Panc1 (cell line): ENCODE results near the gene UNC13C. TPM values are rescaled to one million over a fixed set of nuclear protein-coding genes. Genes with fewer than 3 reads are reported as not detected.

Source experiments
- ATAC-seq: fragments of 200-7000 bp; cut with Tn5 transposase; 2 replicates; pipeline ENCODE4 v1.9.1; 2020; ENCODE audit warnings: mild to moderate bottlenecking, moderate library complexity
- BruUV-seq: library from RNA; stranded (reverse); fragments of 400-500 nt; replicated peaks from 2 replicates; lab custom pipeline; 2021; lab: Mats Ljungman, UMichigan
- CTCF ChIA-PET: fragments of 300-600 bp; sonication (Branson Sonifier 250); formaldehyde crosslinking; loops from one replicate; lab custom pipeline; 2022; ENCODE audit warnings: antibody characterized with exemption; lab: Charles Lee
- POLR2A ChIA-PET: fragments of 300-600 bp; sonication (Branson Sonifier 250); formaldehyde crosslinking; loops from one replicate; lab custom pipeline; 2022; ENCODE audit warnings: antibody characterized with exemption; lab: Charles Lee
- DNase-seq: peaks from one replicate; pipeline ENCODE4 v3.0.0-alpha.2; 2010; ENCODE audit warnings: low read depth, low spot score
- H3K27ac ChIP-seq: 2 replicates; pipeline ENCODE4 v1.5.1; 2011; ENCODE audit warnings: mild to moderate bottlenecking, low read length, inconsistent platforms
- H3K27me3 ChIP-seq: fragments of 200-500 bp; sonication (Bioruptor generic); 2 replicates; pipeline ENCODE4 v1.6.0; 2014; ENCODE audit warnings: low read length, inconsistent platforms; ENCODE audit not compliant: control insufficient read depth, insufficient read depth
- H3K36me3 ChIP-seq: fragments of 200-500 bp; sonication (Bioruptor generic); 2 replicates; pipeline ENCODE4 v1.5.1; 2014; ENCODE audit warnings: inconsistent platforms, mild to moderate bottlenecking, low read length, moderate library complexity; ENCODE audit not compliant: control insufficient read depth, insufficient read depth
- H3K4me1 ChIP-seq: 2 replicates; pipeline ENCODE4 v1.5.1; 2011; ENCODE audit warnings: inconsistent platforms, mild to moderate bottlenecking, low read length, moderate library complexity; ENCODE audit not compliant: control insufficient read depth, insufficient read depth
- H3K4me3 ChIP-seq, 2 experiments: 2 replicates each; pipeline ENCODE4 v1.5.1; 2011 to 2012; ENCODE audit warnings: low read depth in 2 of 2, low read length in 2 of 2, mild to moderate bottlenecking in 2 of 2, inconsistent platforms in 1 of 2, moderate library complexity in 1 of 2
- H3K9me3 ChIP-seq: fragments of 200-500 bp; sonication (Bioruptor generic); 2 replicates; pipeline ENCODE4 v1.5.1; 2014; ENCODE audit warnings: low read depth, mild to moderate bottlenecking, inconsistent platforms, low read length, moderate library complexity; ENCODE audit not compliant: control insufficient read depth, insufficient read depth
- POLR2AphosphoS5 ChIP-seq: IDR thresholded peaks from 2 replicates; pipeline ENCODE4 v1.6.1; 2012; ENCODE audit warnings: mild to moderate bottlenecking, low read depth, low read length, moderate library complexity
- REST ChIP-seq, 2 experiments: IDR thresholded peaks; 2 replicates each; pipeline ENCODE4 v1.6.1; 2011 to 2012; ENCODE audit warnings: low read depth in 2 of 2, control low read depth in 1 of 2, low read length in 1 of 2, mild to moderate bottlenecking in 1 of 2, moderate library complexity in 1 of 2; ENCODE audit not compliant: insufficient read depth in 1 of 2
- SIN3A ChIP-seq: IDR thresholded peaks from 2 replicates; pipeline ENCODE4 v1.6.1; 2012; ENCODE audit warnings: low read depth, mild to moderate bottlenecking, low read length, moderate library complexity, borderline replicate concordance; ENCODE audit not compliant: insufficient read depth
- TCF7L2 ChIP-seq: IDR thresholded peaks from 2 replicates; pipeline ENCODE4 v1.6.1; 2011; ENCODE audit warnings: mild to moderate bottlenecking, low read depth, low read length, inconsistent platforms
- in situ Hi-C: cut with HindIII; loops from 2 replicates; pipeline ENCODE4 v1.10.0; 2016; ENCODE audit warnings: low sequenced_read_pairs, low pct_unique_long_range_greater_than_20kb
- intact Hi-C: fragments of 100-400 bp; cut with micrococcal nuclease; formaldehyde crosslinking; loops from one replicate; pipeline ENCODE4 v1.10.0; 2022; ENCODE audit not compliant: unreplicated experiment
- total RNA-seq: library from RNA; stranded (reverse); gene quantifications from one replicate; pipeline ENCODE4 v1.2.1, GENCODE V29; 2021; ENCODE audit not compliant: unreplicated experiment
- TF ChIP-seq, protein P1 (sequence below): fragments of 450-650 bp; IDR thresholded peaks from 2 replicates; pipeline ENCODE4 v1.5.1; 2017; ENCODE audit warnings: mild to moderate bottlenecking

The UNC13C gene
- total RNA-seq, 1 experiment from 2014 or later: not detected

GRCh38 chr15:54410481-54410880, 432.2 kb downstream of the UNC13C start:
- ChIA-PET CTCF (no interaction called here), POLR2A (interaction anchor here (0.6 kb wide), 1 partner anchor 163 kb away, joined by 4 read pairs; no protein-coding TSS in a partner anchor)
- Histone ChIP-seq H3K4me3 (no peak overlapping the region), H3K27ac (no peak overlapping the region), H3K4me1 (no peaks in the 10 kb centered on the region), H3K36me3 (no peaks in the 10 kb centered on the region), H3K9me3 (no peaks in the 10 kb centered on the region), H3K27me3 (no peaks in the 10 kb centered on the region)
- intact Hi-C loops: no loop called here
- no TSS peak for BruUV-seq
- no peak for TF ChIP-seq TCF7L2
- TF ChIP-seq POLR2AphosphoS5: no peak
- TF ChIP-seq, protein P1, sequence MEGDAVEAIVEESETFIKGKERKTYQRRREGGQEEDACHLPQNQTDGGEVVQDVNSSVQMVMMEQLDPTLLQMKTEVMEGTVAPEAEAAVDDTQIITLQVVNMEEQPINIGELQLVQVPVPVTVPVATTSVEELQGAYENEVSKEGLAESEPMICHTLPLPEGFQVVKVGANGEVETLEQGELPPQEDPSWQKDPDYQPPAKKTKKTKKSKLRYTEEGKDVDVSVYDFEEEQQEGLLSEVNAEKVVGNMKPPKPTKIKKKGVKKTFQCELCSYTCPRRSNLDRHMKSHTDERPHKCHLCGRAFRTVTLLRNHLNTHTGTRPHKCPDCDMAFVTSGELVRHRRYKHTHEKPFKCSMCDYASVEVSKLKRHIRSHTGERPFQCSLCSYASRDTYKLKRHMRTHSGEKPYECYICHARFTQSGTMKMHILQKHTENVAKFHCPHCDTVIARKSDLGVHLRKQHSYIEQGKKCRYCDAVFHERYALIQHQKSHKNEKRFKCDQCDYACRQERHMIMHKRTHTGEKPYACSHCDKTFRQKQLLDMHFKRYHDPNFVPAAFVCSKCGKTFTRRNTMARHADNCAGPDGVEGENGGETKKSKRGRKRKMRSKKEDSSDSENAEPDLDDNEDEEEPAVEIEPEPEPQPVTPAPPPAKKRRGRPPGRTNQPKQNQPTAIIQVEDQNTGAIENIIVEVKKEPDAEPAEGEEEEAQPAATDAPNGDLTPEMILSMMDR: no peak
- TF ChIP-seq SIN3A: no peak
- in situ Hi-C loops: no loop called here
- DNase-seq (no peak), ATAC-seq (no peak)

- POLR2A ChIA-PET: no interaction called here
- Histone ChIP-seq H3K4me3 (no peak overlapping the region), H3K27ac (no peak overlapping the region), H3K27me3 (no peaks in the 10 kb centered on the region), H3K9me3 (no peaks in the 10 kb centered on the region; the same call in 1 of the 2 replicates), H3K4me1 (no peaks in the 10 kb centered on the region), H3K36me3 (no peaks in the 10 kb centered on the region)
- intact Hi-C loops (no loop called here), in situ Hi-C loops (no loop called here)
- CTCF ChIA-PET: no interaction called here
- DNase-seq: no peak
- TF ChIP-seq, protein P1: no peak
- no peak for TF ChIP-seq TCF7L2
- TF ChIP-seq SIN3A: no peak
- no peak for TF ChIP-seq POLR2AphosphoS5
- no peak for TF ChIP-seq REST (IDR thresholded peaks at IDR 0.05; ENCODE audit: insufficient read depth in 1 of 2, low read depth in 2 of 2, low read length in 1 of 2)
- BruUV-seq: no TSS peak
- no peak for ATAC-seq
These were observed 445.9 kb downstream of the UNC13C start for GRCh38 chr15:54424171-54424570.
